GM21390 (cell line): ENCODE data around the gene NRXN3.

ENCODE experiments used
- ATAC-seq: cut with Tn5 transposase; IDR thresholded peaks from one replicate; pipeline ENCODE4 v1.9.1; 2021; ENCODE audit not compliant: unreplicated experiment

The NRXN3 gene

GRCh38 chr14:79699206-79699605 is 1529.0 kb downstream of the NRXN3 start:
- no peak for ATAC-seq

- ATAC-seq, result no peak
Measured at GRCh38 chr14:79701371-79701770, 1531.2 kb downstream of the NRXN3 start.

DNA sequence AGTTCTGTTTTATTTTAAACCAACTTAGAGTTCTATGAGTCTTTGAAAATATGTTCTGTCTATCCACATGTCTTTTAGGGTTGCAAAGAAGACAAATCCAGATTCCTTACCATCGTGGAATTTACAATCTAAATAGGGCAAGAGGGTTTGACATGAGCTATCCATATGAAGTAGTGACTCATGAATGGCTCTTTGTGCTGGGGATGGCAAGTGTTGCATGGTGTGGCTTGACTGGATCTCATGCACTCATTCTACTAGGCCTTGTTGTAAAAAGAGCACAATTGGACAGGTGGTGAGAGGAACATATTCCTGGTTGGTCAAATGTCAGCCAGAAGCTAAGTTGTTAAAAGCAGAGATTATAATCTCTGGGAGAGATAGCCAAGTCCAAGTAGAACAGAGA is 1532.0 kb downstream of the NRXN3 start:
- no peak for ATAC-seq

DNA sequence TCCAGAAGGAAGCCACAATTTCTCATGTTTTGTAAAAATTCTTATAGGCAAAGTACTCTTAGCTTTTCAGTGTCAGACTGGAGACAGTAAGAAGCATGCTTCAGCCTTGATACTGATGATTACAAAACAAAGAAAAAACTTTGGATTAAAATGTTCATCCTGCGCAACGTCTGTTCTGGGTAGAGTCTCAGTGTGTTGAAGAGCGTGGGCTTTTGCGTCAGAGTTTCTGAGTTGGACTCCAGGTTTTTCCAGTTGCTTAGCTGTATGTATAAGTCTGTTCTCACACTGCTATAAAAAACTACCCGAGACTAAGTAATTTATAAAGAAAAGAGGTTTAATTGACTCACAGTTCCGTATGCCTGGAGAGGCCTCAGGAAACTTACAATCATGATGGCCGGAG is 1533.0 kb downstream of the NRXN3 start:
- ATAC-seq, result no peak

GRCh38 chr14:79704041-79704807 is 1534.1 kb downstream of the NRXN3 start:
- no peak for ATAC-seq

GRCh38 chr14:79705126-79705894 is 1535.1 kb downstream of the NRXN3 start:
- no peak for ATAC-seq

- ATAC-seq, result no peak
Measured at GRCh38 chr14:79706382-79706781, 1536.2 kb downstream of the NRXN3 start.

DNA sequence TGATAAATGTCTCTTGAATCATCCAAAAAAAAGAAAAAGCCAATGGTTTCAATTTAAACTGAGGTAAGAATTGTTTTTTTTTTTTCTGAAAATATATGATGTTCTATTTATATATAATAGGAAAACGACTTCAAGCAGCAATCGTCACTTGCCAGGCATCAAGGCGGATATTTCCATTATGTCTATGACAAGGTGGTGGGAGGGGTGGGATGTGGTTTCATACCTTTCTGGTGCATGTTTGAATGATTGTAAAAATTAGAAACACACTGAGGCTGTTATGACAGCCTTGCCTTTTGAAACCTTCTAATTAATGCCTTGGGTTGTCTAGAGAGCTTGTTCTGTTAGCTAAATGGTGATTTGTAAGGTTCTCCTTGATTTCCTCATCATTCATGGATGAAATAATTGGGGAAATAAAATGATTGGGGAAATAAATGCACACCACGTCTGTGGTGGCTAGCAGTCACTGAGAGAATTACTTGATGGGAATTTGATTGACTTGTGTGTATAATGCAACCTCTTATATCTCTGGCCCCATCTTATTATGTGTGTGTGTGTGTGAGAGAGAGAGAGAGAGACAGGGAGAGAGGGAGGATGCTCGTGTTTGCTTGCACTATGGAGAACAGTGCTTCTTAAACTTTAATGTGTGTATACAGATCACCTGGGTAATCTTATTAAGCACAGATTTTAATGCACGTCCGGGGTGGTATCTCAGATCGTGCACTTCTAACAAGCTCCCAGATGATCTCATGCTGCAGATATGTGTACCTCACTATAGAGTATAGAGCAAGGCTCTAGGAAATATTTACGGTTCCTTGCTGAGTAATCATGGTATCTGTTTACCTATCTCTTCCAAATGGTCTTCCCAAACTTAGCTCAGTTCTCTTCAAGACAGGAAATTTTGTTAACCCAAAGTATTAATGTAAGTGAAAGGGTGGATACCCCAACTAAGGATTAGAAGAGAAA is 1538.5 kb downstream of the NRXN3 start:
- no peak for ATAC-seq

DNA sequence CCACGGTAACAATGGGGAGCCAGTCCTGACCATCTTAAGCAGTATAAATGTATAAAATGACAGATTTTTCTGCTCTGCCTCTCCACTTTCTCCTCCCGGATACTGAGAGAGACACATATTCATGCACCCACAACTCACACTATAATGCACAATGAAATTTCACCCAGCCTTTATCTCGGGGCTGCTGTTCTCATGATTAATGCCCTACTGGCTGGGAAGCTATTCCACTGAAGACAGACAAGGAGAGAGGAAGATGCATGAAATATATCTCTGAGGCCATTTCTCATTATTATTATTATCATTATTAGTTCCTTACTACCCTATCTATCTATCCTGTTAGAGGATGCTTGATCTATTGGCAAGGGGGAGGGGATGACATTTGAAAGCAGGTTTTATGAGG is 1539.4 kb downstream of the NRXN3 start:
- ATAC-seq, result no peak

DNA sequence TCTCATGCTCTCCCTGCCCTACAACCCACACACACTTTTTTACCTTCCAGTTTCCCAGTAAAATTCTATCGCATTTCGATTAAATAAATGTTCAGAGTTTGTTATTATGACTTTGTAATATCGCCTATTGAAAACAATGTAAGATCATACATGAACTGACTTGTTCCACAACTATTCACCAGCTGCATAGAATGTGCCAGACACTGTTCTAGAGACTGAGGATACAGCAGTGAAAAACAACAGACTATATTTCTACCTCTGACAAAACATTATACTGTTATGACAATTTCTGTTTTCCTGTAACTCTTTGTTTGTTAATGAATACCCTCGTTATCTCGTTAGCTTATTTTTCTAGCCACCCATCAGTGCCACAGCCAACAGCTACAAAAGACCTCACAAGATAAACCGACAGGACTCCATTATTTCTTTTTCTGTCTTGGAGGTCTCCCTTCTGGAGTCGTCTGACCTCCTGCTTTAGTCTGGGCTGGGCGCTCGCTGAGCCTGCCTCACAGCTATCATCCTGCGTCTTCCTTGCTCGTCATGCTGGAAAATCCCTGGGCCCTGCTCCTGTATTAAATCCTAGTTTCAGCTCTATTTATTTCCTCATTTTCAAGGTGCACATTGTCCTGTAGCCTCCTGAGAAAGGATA is 1542.3 kb downstream of the NRXN3 start:
- ATAC-seq, result no peak

DNA sequence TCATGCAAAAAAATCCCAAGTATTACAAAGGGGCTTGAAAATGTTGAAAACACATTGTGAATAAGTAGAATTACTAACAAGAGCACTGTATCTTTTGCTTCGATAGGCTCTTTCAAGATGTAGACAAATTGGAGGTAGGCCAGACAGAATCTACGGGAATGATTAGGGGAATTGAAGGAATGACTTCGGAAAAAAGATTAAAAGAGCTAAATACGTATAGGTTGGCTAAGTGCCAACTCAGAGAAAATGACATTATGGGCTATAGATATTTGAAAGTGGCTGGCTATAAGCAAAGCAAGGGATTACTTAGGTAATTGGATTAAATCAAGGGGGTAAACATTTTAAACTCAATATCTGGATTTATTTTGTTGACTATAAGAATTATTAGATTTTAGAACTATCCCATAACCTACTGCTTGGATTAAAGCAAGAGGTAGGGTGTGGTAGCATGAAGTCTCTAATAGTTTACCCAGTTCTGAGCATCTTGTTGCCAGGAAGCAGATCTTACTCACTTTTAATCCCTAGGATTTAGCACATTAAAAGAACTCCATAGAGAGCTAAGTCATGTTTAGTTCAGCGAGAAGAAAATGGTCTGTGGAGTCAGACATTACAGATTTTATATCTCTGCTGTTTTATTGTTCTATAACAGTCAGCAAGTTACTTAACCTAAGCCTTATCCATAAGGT is 1551.4 kb downstream of the NRXN3 start:
- ATAC-seq, result no peak

DNA sequence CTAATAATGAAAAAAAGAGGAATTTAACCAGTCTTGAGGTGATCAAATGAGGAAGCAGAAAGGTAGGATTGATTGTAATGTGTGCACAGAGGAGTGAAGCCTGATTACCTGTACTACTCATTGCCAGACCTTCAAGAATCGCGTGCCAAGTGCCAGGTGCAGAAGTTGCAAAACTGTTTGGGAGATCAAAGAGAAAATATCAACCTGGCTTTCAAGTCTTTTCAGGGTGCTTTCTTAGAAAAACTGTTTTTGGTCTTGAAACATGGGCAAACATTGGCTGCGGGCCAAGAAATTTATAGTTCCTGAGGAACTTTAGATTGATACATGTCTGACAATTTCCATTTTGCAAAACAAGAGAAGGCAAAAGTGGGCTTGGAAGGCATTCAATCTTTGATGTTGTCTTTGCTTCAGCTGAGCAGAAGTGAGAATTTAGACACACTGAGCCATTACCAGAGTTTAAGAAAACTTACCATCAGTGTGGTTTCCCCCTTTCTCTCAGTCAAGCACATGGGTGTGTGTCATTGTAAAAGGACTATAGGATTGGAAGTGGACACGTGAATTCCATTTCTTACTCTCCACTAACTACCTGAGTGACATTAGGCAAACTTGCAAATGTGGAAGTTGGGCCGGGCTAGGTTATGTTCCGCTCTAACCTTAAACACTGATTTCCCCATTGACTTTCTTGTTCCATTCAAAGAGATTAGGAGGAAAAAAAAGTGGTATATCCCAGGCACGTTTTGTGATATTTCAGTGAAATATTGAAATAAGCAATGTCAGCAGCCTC is 1555.0 kb downstream of the NRXN3 start:
- no peak for ATAC-seq

DNA sequence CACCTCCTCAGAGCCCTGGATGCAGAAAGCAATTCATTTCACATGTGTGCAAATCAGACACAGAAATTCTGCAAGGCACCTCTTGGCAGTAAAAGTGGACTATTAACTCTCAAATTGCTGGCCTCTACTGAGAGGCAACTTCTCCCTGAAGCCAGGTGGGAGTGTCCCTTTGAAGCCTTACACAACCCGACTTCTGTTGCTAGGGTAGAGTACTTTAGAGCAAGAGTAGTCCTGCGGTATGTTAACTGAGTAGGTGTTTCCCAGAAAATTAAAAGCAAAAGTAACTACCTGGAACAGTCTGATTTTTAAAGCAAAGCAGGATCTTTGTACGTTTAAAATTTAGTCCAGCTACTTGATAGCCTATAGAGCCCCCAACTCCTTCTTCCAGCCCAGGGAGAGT is 1557.7 kb downstream of the NRXN3 start:
- no peak for ATAC-seq

GRCh38 chr14:79728331-79728730 is 1558.2 kb downstream of the NRXN3 start:
- no peak for ATAC-seq

GRCh38 chr14:79729731-79730130 is 1559.6 kb downstream of the NRXN3 start:
- no peak for ATAC-seq

- no peak for ATAC-seq
Measured at GRCh38 chr14:79730196-79730595, 1560.0 kb downstream of the NRXN3 start.

DNA sequence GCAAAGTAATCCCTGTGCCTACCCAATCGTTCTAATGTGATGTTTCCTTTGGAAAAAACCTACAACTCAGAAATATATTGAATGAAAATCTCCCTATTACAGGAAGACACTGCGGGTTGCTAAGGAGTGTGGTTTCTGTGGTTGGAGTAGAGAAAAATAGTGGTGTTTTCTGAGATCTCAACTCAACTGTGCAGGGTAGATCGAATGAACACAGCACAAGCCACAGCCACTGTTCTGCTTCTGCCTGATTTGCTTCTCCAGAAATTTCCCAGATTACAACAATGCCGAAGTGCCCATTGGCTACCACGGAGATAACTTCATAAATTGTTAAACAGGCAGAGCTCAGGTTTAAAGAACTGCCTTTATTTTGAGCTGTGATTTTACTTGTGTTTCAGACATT is 1560.8 kb downstream of the NRXN3 start:
- no peak for ATAC-seq

- no peak for ATAC-seq
Measured at GRCh38 chr14:79732911-79733655, 1562.9 kb downstream of the NRXN3 start.

DNA sequence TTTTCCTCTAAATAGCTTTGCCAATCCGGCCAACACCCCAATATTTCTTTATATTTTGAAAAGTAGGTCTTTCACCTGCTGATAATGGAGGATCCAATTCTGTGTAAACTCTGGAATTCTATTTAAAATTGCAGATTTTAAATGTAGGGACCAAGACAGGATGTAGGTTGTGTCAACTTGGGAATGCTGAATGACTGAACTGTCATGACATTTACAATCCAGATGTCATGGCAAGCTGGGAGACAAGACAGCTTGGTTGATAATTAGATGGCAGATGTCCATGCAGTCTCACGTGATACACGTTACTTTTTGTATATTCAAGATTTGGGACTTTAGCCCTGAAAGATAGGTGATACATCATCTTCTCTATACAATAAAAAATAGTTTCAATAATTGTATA is 1564.0 kb downstream of the NRXN3 start:
- ATAC-seq, result no peak
